BLaER1 treated with 17β-estradiol and CSF1 and Interleukin-3, amounts not matched to agents 10 nM and 100 nM (cell line): ENCODE measurements around the gene RFTN1.
A peak's percentile ranks its signal among the peaks of the same experiment; 100 is the strongest.

Source experiments
- H3K27ac ChIP-seq, 11 experiments: shearing (Covaris generic); formaldehyde crosslinking; 2 replicates each; pipeline ENCODE4 v1.8.1; 2022
- H3K27me3 ChIP-seq, 11 experiments: shearing (Covaris generic); formaldehyde crosslinking; 2 replicates each; pipeline ENCODE4 v1.8.1; 2022
- H3K36me3 ChIP-seq, 11 experiments: shearing (Covaris generic); formaldehyde crosslinking; 2 replicates each; pipeline ENCODE4 v1.8.1; 2022
- H3K4me1 ChIP-seq, 10 experiments: shearing (Covaris generic); formaldehyde crosslinking; 2 replicates each; pipeline ENCODE4 v1.8.1; 2022
- H3K4me2 ChIP-seq, 11 experiments: shearing (Covaris generic); formaldehyde crosslinking; 2 replicates each; pipeline ENCODE4 v1.8.1; 2022
- H3K4me3 ChIP-seq, 10 experiments: shearing (Covaris generic); formaldehyde crosslinking; 2 replicates each; pipeline ENCODE4 v1.8.1; 2022
- H3K9ac ChIP-seq, 11 experiments: shearing (Covaris generic); formaldehyde crosslinking; 2 replicates each; pipeline ENCODE4 v1.8.1; 2022
- H3K9me3 ChIP-seq, 11 experiments: shearing (Covaris generic); formaldehyde crosslinking; replicated peaks in 1 of 11; 2 replicates each; pipeline ENCODE4 v1.8.1; 2022
- H4K20me1 ChIP-seq, 11 experiments: shearing (Covaris generic); formaldehyde crosslinking; 2 replicates each; pipeline ENCODE4 v1.8.1; 2022
- Cebpa-rat ChIP-seq, 11 experiments: shearing (Covaris generic); IDR thresholded peaks; 2 replicates each; pipeline ENCODE4 v1.8.1; 2022

RFTN1 gene

GRCh38 chr3:16300881-16301359 is 212.6 kb downstream of the RFTN1 start:
- no peak overlapping the region for H3K4me3 ChIP-seq
- no peak overlapping the region for H3K9ac ChIP-seq
- no peaks in the 10 kb centered on the region for H4K20me1 ChIP-seq
- peaks cover 7 to 14% (median 10%) of the 10 kb centered on the region in 11 experiments; a peak in 17 of 22 replicates for H3K9me3 ChIP-seq
- H3K4me2 ChIP-seq = peak overlapping the region; percentile 27 to 74 (median 59)
- H3K27me3 ChIP-seq = no peaks in the 10 kb centered on the region
- H3K36me3 ChIP-seq = peaks cover 42 to 77% (median 63%) of the 10 kb centered on the region in 11 experiments
- peaks cover 25 to 54% (median 49%) of the 10 kb centered on the region in 10 experiments for H3K4me1 ChIP-seq
- no peak for TF ChIP-seq Cebpa-rat (IDR thresholded peaks at IDR 0.05)
- H3K27ac ChIP-seq = peak overlapping the region in 7 of 11 experiments; percentile 0 to 33 (median 20); a peak in 8 of 22 replicates

- no peak overlapping the region for H3K9ac ChIP-seq
- H3K4me2 ChIP-seq = peak overlapping the region; percentile 27 to 74 (median 59); a peak in 21 of 22 replicates
- peaks cover 44 to 77% (median 64%) of the 10 kb centered on the region in 11 experiments for H3K36me3 ChIP-seq
Observed at GRCh38 chr3:16300307-16300706, 213.2 kb downstream of the RFTN1 start.

DNA sequence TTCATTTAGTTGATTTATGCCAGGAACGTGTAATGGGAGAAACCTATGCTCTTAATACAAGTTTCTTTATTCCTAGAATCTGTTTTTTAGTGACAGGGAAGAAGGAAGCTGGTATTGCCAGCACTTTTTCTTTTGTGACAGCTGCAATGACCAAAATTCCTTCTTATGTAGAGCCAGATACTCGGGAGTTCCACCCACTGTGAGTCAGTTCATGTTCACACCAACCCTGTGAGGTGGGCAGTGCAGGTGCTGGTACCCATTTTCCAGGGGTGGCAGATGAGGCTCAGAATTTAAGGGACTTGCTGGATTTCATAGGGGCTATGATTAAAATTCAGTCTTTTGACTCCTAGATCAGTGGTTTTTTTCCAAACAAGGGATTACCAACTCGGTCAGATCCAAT is 213.8 kb downstream of the RFTN1 start:
- H3K4me2 ChIP-seq = peak overlapping the region in 9 of 11 experiments; percentile 38 to 74 (median 60); a peak in 18 of 22 replicates

More at GRCh38 chr3:16300307-16300706, 213.2 kb downstream of the RFTN1 start:
- no peaks in the 10 kb centered on the region for H3K27me3 ChIP-seq
- no peaks in the 10 kb centered on the region for H4K20me1 ChIP-seq
- H3K9me3 ChIP-seq = peaks cover 7 to 16% (median 10%) of the 10 kb centered on the region in 11 experiments; a peak in 17 of 22 replicates
- H3K27ac ChIP-seq = peak overlapping the region in 5 of 11 experiments; percentile 8 to 30 (median 20); a peak in 4 of 22 replicates
- H3K4me1 ChIP-seq = peaks cover 31 to 60% (median 52%) of the 10 kb centered on the region in 10 experiments
- TF ChIP-seq Cebpa-rat (IDR thresholded peaks at IDR 0.05) = no peak
- H3K4me3 ChIP-seq = no peak overlapping the region

DNA sequence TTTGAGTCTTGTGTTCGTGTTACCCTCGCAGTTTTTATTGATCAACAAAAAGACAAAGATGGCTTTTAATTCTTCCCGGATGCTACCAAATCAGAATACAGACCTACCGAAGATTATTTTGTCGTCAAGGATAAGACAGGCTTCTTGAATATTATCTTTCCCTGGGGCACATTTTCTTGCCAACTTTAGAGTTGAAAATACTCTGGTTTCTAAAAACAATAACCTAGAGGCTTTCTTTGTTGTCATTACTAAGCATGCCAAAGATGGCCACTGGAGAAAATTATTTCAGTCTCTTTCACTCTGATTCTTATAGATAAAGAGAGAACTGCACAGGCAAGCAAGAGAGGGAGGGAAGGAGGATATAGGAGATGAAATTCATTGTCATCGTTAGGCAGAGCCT is 214.6 kb downstream of the RFTN1 start:
- no peak for TF ChIP-seq Cebpa-rat (IDR thresholded peaks at IDR 0.05)
- Histone ChIP-seq H3K4me3 (no peak overlapping the region), H3K4me2 (no peak overlapping the region), H3K36me3 (peaks cover 47 to 77% (median 64%) of the 10 kb centered on the region in 11 experiments), H4K20me1 (no peaks in the 10 kb centered on the region), H3K27ac (no peak overlapping the region), H3K4me1 (peaks cover 35 to 64% (median 53%) of the 10 kb centered on the region in 10 experiments), H3K9ac (no peak overlapping the region), H3K27me3 (no peaks in the 10 kb centered on the region), H3K9me3 (peaks cover 12 to 24% (median 16%) of the 10 kb centered on the region in 11 experiments; a peak in 21 of 22 replicates)

More for the DNA sequence above, 213.8 kb downstream of the RFTN1 start:
- Histone ChIP-seq H3K9ac (no peak overlapping the region), H3K36me3 (peaks cover 46 to 77% (median 64%) of the 10 kb centered on the region in 11 experiments), H3K27me3 (no peaks in the 10 kb centered on the region), H3K9me3 (peaks cover 7 to 17% (median 10%) of the 10 kb centered on the region in 11 experiments; a peak in 17 of 22 replicates), H3K27ac (no peak overlapping the region), H3K4me1 (peaks cover 35 to 64% (median 53%) of the 10 kb centered on the region in 10 experiments), H4K20me1 (no peaks in the 10 kb centered on the region), H3K4me3 (no peak overlapping the region)
- TF ChIP-seq Cebpa-rat (IDR thresholded peaks at IDR 0.05) = no peak

DNA sequence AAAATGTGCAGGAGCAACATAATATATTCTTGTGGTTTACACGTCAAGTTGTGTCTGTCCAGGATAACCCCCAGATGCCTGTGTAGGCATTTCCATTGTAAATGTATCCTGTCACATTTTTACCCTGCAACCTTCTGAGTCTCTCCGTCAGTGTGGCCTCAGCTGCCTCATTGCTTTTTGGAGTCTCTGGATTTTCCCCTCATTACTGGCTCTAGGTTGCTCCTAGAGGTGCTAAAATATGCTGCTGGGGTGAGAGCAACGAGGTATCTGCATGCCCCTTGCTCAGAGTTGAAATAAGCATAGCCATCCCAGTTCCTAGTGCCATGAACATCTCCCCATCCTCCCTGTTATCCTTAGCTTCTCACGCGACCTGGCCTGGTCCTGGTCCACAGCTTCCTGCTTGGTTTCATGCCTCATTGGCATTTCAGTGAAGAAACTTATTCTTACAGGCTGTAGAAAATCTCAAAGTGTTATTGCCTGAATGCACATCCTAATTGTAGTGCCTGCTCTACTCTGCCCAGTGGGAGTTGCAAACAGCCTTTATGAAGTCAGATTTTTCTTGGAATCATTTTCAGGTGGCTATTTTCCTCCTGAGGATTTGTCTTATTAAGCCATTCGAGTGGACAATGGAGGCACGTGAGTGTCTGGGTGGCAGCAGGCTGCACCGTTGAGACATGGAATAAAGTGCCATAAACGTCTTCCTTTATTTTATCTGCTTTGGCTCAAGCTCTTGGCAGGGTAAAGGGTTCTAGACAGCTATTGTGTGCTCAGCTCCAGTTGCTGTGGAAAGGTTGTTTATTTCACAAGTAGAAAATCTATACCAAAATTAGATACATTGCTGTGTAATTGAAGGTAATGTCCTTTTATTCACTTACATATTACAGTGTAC is 215.3 kb downstream of the RFTN1 start:
- no peak for TF ChIP-seq Cebpa-rat (IDR thresholded peaks at IDR 0.05)
- H3K4me2 ChIP-seq = peak overlapping the region in 8 of 11 experiments; percentile 8 to 44 (median 36); a peak in 12 of 22 replicates
- H3K4me1 ChIP-seq = peaks cover 31 to 60% (median 51%) of the 10 kb centered on the region in 10 experiments
- H3K9ac ChIP-seq = no peak overlapping the region
- H3K27ac ChIP-seq = no peak overlapping the region
- H4K20me1 ChIP-seq = no peaks in the 10 kb centered on the region
- H3K36me3 ChIP-seq = peaks cover 52 to 79% (median 70%) of the 10 kb centered on the region in 11 experiments
- H3K9me3 ChIP-seq = peaks cover 18 to 30% (median 23%) of the 10 kb centered on the region in 11 experiments
- H3K27me3 ChIP-seq = no peaks in the 10 kb centered on the region
- H3K4me3 ChIP-seq = no peak overlapping the region

- Histone ChIP-seq H3K4me1 (peaks cover 29 to 49% (median 38%) of the 10 kb centered on the region in 10 experiments), H3K27ac (0 out of 22 replicates have a peak overlapping the region, but pooled peaks of 1 of the 11 experiments have one; percentile 18), H3K9ac (no peak overlapping the region; a peak in 1 of 22 replicates), H4K20me1 (no peaks in the 10 kb centered on the region; a peak in 2 of 22 replicates), H3K36me3 (peaks cover 41 to 78% (median 64%) of the 10 kb centered on the region in 11 experiments), H3K27me3 (no peaks in the 10 kb centered on the region), H3K4me2 (peak overlapping the region in 6 of 11 experiments; percentile 12 to 58 (median 42); a peak in 10 of 22 replicates), H3K9me3 (peaks cover 19 to 42% (median 33%) of the 10 kb centered on the region in 11 experiments), H3K4me3 (no peak overlapping the region)
- TF ChIP-seq Cebpa-rat (IDR thresholded peaks at IDR 0.05) = no peak
Observed at GRCh38 chr3:16295298-16295890, 218.1 kb downstream of the RFTN1 start.

DNA sequence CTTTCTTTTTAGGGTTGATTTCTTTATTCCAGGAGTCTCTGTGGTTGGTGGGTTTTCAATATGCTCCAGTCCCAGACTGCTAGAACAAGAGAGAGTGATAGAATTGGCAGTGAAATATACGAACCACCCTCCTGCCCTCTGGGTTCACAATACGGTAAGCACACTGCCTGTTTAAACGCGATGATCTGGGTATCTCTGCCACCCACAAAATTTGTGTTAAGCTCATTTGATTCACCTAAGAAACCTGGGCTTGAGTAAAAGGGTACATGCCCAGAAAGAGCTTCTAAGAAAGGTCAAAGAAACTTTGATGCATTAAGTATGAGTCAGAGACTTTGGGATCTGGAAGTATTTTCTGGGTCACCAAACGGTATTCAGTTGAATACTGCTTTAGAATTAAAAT is 218.7 kb downstream of the RFTN1 start:
- Histone ChIP-seq H3K4me1 (peaks cover 25 to 48% (median 36%) of the 10 kb centered on the region in 10 experiments), H3K27ac (no peak overlapping the region), H3K27me3 (no peaks in the 10 kb centered on the region), H3K36me3 (peaks cover 41 to 80% (median 64%) of the 10 kb centered on the region in 11 experiments), H4K20me1 (peaks cover 0 to 3% (median 0%) of the 10 kb centered on the region in 11 experiments; a peak in 5 of 22 replicates), H3K9ac (no peak overlapping the region), H3K4me3 (no peak overlapping the region), H3K4me2 (no peak overlapping the region; a peak in 2 of 22 replicates), H3K9me3 (peaks cover 19 to 42% (median 33%) of the 10 kb centered on the region in 11 experiments)
- TF ChIP-seq Cebpa-rat (IDR thresholded peaks at IDR 0.05) = no peak

DNA sequence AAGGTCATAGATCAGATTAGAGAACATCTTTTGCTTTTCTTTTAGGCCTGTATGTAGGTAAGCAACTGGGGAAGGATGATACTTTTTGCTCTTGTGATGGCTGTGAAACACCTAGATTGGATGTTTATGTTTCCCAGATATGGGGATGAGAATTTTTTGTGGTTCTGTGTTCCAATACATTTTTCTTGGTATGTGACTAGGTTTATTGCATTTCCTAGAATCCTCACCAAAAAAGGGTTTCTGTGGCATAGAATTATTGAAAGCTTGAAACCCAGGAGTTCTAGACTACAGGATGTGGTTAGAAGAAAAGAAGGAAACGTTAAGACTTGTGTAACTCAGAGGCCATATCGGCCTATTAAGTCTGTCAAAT is 222.7 kb downstream of the RFTN1 start:
- peak overlapping the region in 9 of 11 experiments; percentile 26 to 75 (median 68); a peak in 16 of 22 replicates for H3K27ac ChIP-seq
- H3K9ac ChIP-seq = peak overlapping the region in 5 of 11 experiments; percentile 1 to 54 (median 18); a peak in 2 of 22 replicates
- H3K27me3 ChIP-seq = no peaks in the 10 kb centered on the region
- peak overlapping the region in 1 of 10 experiments; percentile 4; a peak in 3 of 20 replicates for H3K4me3 ChIP-seq
- H3K4me1 ChIP-seq = peaks cover 35 to 75% (median 62%) of the 10 kb centered on the region in 10 experiments
- H3K4me2 ChIP-seq = peak overlapping the region; percentile 52 to 82 (median 64)
- peaks cover 12 to 32% (median 24%) of the 10 kb centered on the region in 11 experiments for H3K9me3 ChIP-seq
- peak in 1 of 11 experiments; percentile 33; a peak in 1 of 22 replicates for TF ChIP-seq Cebpa-rat (IDR thresholded peaks at IDR 0.05)
- peaks cover 16 to 71% (median 46%) of the 10 kb centered on the region in 11 experiments for H3K36me3 ChIP-seq
- peaks cover 0 to 14% (median 0%) of the 10 kb centered on the region in 11 experiments; a peak in 5 of 22 replicates for H4K20me1 ChIP-seq
